ENCODE measurements around the gene LRRC7. TPM values are rescaled to one million over a fixed set of nuclear protein-coding genes. Genes with fewer than 3 reads are reported as not detected.

LRRC7 gene
- total and polyA plus RNA-seq, 4 experiments from 2014 or later, result not detected

GRCh38 chr1:69528376-69528775, 39.3 kb upstream of the LRRC7 start:
- Histone ChIP-seq H3K9me3 (ENCODE audit: control insufficient read depth in 1 of 2, low read length in 2 of 2) (no peaks in the 10 kb centered on the region), H3K36me3 (ENCODE audit: insufficient read depth, low read length) (no peaks in the 10 kb centered on the region), H3K27ac (ENCODE audit: low read depth, low read length) (no peak overlapping the region), H3K27me3 (ENCODE audit: insufficient read depth, low read length) (no peaks in the 10 kb centered on the region), H3K4me1 (ENCODE audit: insufficient read depth, low read length) (no peaks in the 10 kb centered on the region), H3K4me3 (ENCODE audit: low read length in 2 of 2) (no peak overlapping the region)
- H3K27ac Mint-ChIP-seq, result no peak overlapping the region
- DNase-seq, result no peak
- H3K27me3 Mint-ChIP-seq, result no peaks in the 10 kb centered on the region
- no peaks in the 10 kb centered on the region for H3K36me3 Mint-ChIP-seq
- CTCF ChIA-PET (ENCODE audit: partially characterized antibody), result no interaction called here
- H3K4me1 Mint-ChIP-seq, result no peaks in the 10 kb centered on the region
- POLR2A ChIA-PET (ENCODE audit: partially characterized antibody), result no interaction called here
- H3K4me3 Mint-ChIP-seq, result no peak overlapping the region
- peaks cover 3 to 14% (median 5%) of the 10 kb centered on the region in 8 donors for H3K9me3 Mint-ChIP-seq
- intact Hi-C loops (cut with micrococcal nuclease), result no loop called here

- Mint-ChIP-seq H3K4me1 (no peaks in the 10 kb centered on the region), H3K36me3 (no peaks in the 10 kb centered on the region), H3K4me3 (no peak overlapping the region), H3K27ac (no peak overlapping the region), H3K27me3 (no peaks in the 10 kb centered on the region), H3K9me3 (peaks cover 0 to 14% (median 5%) of the 10 kb centered on the region in 8 donors)
- Histone ChIP-seq H3K9me3 (ENCODE audit: control insufficient read depth in 1 of 2, low read length in 2 of 2) (no peaks in the 10 kb centered on the region), H3K4me1 (ENCODE audit: insufficient read depth, low read length) (no peaks in the 10 kb centered on the region), H3K4me3 (ENCODE audit: low read length in 2 of 2) (no peak overlapping the region), H3K36me3 (ENCODE audit: insufficient read depth, low read length) (no peaks in the 10 kb centered on the region), H3K27me3 (ENCODE audit: insufficient read depth, low read length) (no peaks in the 10 kb centered on the region), H3K27ac (ENCODE audit: low read depth, low read length) (no peak overlapping the region)
- no peak for DNase-seq
- intact Hi-C loops (cut with micrococcal nuclease), result no loop called here
- ChIA-PET POLR2A (ENCODE audit: partially characterized antibody) (no interaction called here), CTCF (ENCODE audit: partially characterized antibody) (no interaction called here)
Observed at GRCh38 chr1:69533343-69533742, 34.4 kb upstream of the LRRC7 start.

GRCh38 chr1:69534829-69535228, 32.9 kb upstream of the LRRC7 start:
- no peaks in the 10 kb centered on the region for H3K4me1 ChIP-seq (ENCODE audit: insufficient read depth, low read length)
- no peaks in the 10 kb centered on the region for H3K4me1 Mint-ChIP-seq
- POLR2A ChIA-PET (ENCODE audit: partially characterized antibody), result no interaction called here

GRCh38 chr1:69535490-69535889, 32.2 kb upstream of the LRRC7 start:
- ChIA-PET POLR2A (ENCODE audit: partially characterized antibody) (no interaction called here), CTCF (ENCODE audit: partially characterized antibody) (no interaction called here)
- H3K27me3 ChIP-seq (ENCODE audit: insufficient read depth, low read length), result no peaks in the 10 kb centered on the region
- peaks cover 0 to 20% (median 10%) of the 10 kb centered on the region in 8 donors for H3K9me3 Mint-ChIP-seq
- H3K36me3 Mint-ChIP-seq, result no peaks in the 10 kb centered on the region
- intact Hi-C loops (cut with micrococcal nuclease), result no loop called here
- H3K27ac Mint-ChIP-seq, result no peak overlapping the region
- no peaks in the 10 kb centered on the region for H3K27me3 Mint-ChIP-seq
- no peak overlapping the region for H3K27ac ChIP-seq (ENCODE audit: low read depth, low read length)
- no peaks in the 10 kb centered on the region for H3K4me1 Mint-ChIP-seq
- no peaks in the 10 kb centered on the region for H3K4me1 ChIP-seq (ENCODE audit: insufficient read depth, low read length)
- H3K4me3 ChIP-seq (ENCODE audit: low read length in 2 of 2), result no peak overlapping the region
- no peaks in the 10 kb centered on the region for H3K9me3 ChIP-seq (ENCODE audit: control insufficient read depth in 1 of 2, low read length in 2 of 2)
- H3K36me3 ChIP-seq (ENCODE audit: insufficient read depth, low read length), result no peaks in the 10 kb centered on the region
- DNase-seq, result no peak
- H3K4me3 Mint-ChIP-seq, result no peak overlapping the region

More at GRCh38 chr1:69534829-69535228, 32.9 kb upstream of the LRRC7 start:
- Histone ChIP-seq H3K4me3 (ENCODE audit: low read length in 2 of 2) (no peak overlapping the region), H3K27ac (ENCODE audit: low read depth, low read length) (no peak overlapping the region), H3K9me3 (ENCODE audit: control insufficient read depth in 1 of 2, low read length in 2 of 2) (no peaks in the 10 kb centered on the region), H3K36me3 (ENCODE audit: insufficient read depth, low read length) (no peaks in the 10 kb centered on the region), H3K27me3 (ENCODE audit: insufficient read depth, low read length) (no peaks in the 10 kb centered on the region)
- H3K36me3 Mint-ChIP-seq, result no peaks in the 10 kb centered on the region
- peaks cover 0 to 20% (median 11%) of the 10 kb centered on the region in 8 donors for H3K9me3 Mint-ChIP-seq
- DNase-seq, result no peak
- H3K27me3 Mint-ChIP-seq, result no peaks in the 10 kb centered on the region
- no peak overlapping the region for H3K27ac Mint-ChIP-seq
- CTCF ChIA-PET (ENCODE audit: partially characterized antibody), result no interaction called here
- no peak overlapping the region for H3K4me3 Mint-ChIP-seq
- intact Hi-C loops (cut with micrococcal nuclease), result no loop called here

GRCh38 chr1:69540052-69540451, 27.7 kb upstream of the LRRC7 start:
- intact Hi-C loops (cut with micrococcal nuclease), result no loop called here
- Histone ChIP-seq H3K4me1 (ENCODE audit: insufficient read depth, low read length) (no peaks in the 10 kb centered on the region), H3K4me3 (ENCODE audit: low read length in 2 of 2) (no peak overlapping the region), H3K27me3 (ENCODE audit: insufficient read depth, low read length) (no peaks in the 10 kb centered on the region), H3K27ac (ENCODE audit: low read depth, low read length) (no peak overlapping the region), H3K9me3 (ENCODE audit: control insufficient read depth in 1 of 2, low read length in 2 of 2) (no peaks in the 10 kb centered on the region), H3K36me3 (ENCODE audit: insufficient read depth, low read length) (no peaks in the 10 kb centered on the region)
- Mint-ChIP-seq H3K27me3 (no peaks in the 10 kb centered on the region), H3K36me3 (no peaks in the 10 kb centered on the region), H3K27ac (no peak overlapping the region), H3K4me1 (no peaks in the 10 kb centered on the region), H3K4me3 (no peak overlapping the region), H3K9me3 (peaks cover 0 to 19% (median 9%) of the 10 kb centered on the region in 8 donors)
- ChIA-PET POLR2A (ENCODE audit: partially characterized antibody) (no interaction called here), CTCF (ENCODE audit: partially characterized antibody) (no interaction called here)
- no peak for DNase-seq

- H3K9me3 Mint-ChIP-seq, result peaks cover 0 to 12% (median 5%) of the 10 kb centered on the region in 8 donors
- H3K36me3 Mint-ChIP-seq, result no peaks in the 10 kb centered on the region
- intact Hi-C loops (cut with micrococcal nuclease), result no loop called here
- Histone ChIP-seq H3K4me3 (ENCODE audit: low read length in 2 of 2) (no peak overlapping the region), H3K27ac (ENCODE audit: low read depth, low read length) (no peak overlapping the region), H3K36me3 (ENCODE audit: insufficient read depth, low read length) (no peaks in the 10 kb centered on the region), H3K4me1 (ENCODE audit: insufficient read depth, low read length) (no peaks in the 10 kb centered on the region), H3K9me3 (ENCODE audit: control insufficient read depth in 1 of 2, low read length in 2 of 2) (no peaks in the 10 kb centered on the region), H3K27me3 (ENCODE audit: insufficient read depth, low read length) (no peaks in the 10 kb centered on the region)
- no peak overlapping the region for H3K4me3 Mint-ChIP-seq
- H3K4me1 Mint-ChIP-seq, result no peaks in the 10 kb centered on the region
- POLR2A ChIA-PET (ENCODE audit: partially characterized antibody), result no interaction called here
- H3K27ac Mint-ChIP-seq, result no peak overlapping the region
- H3K27me3 Mint-ChIP-seq, result no peaks in the 10 kb centered on the region
- no peak for DNase-seq
- CTCF ChIA-PET (ENCODE audit: partially characterized antibody), result no interaction called here
Observed at GRCh38 chr1:69551476-69552324, 16.0 kb upstream of the LRRC7 start.

- no peaks in the 10 kb centered on the region for H3K27me3 ChIP-seq (ENCODE audit: insufficient read depth, low read length)
- no peaks in the 10 kb centered on the region for H3K4me1 ChIP-seq (ENCODE audit: insufficient read depth, low read length)
- H3K9me3 Mint-ChIP-seq, result peaks cover 0 to 13% (median 6%) of the 10 kb centered on the region in 8 donors
- H3K27me3 Mint-ChIP-seq, result no peaks in the 10 kb centered on the region
- no peaks in the 10 kb centered on the region for H3K9me3 ChIP-seq (ENCODE audit: control insufficient read depth in 1 of 2, low read length in 2 of 2)
- DNase-seq, result no peak
- no peak overlapping the region for H3K4me3 ChIP-seq (ENCODE audit: low read length in 2 of 2)
- no peak overlapping the region for H3K27ac ChIP-seq (ENCODE audit: low read depth, low read length)
- intact Hi-C loops (cut with micrococcal nuclease), result no loop called here
- no peaks in the 10 kb centered on the region for H3K36me3 ChIP-seq (ENCODE audit: insufficient read depth, low read length)
- POLR2A ChIA-PET (ENCODE audit: partially characterized antibody), result no interaction called here
- no peak overlapping the region for H3K4me3 Mint-ChIP-seq
- CTCF ChIA-PET (ENCODE audit: partially characterized antibody), result no interaction called here
- H3K4me1 Mint-ChIP-seq, result no peaks in the 10 kb centered on the region
- no peak overlapping the region for H3K27ac Mint-ChIP-seq
- no peaks in the 10 kb centered on the region for H3K36me3 Mint-ChIP-seq
Observed at GRCh38 chr1:69553726-69554125, 14.0 kb upstream of the LRRC7 start.

Data from CD4-positive, alpha-beta memory T cell (primary cell).